ENCODE data around the gene CDC42EP1.
A peak's percentile ranks its signal among the peaks of the same experiment; 100 is the strongest.
"Not testable (repeated sequence)": the region's sequence is repeated elsewhere in the genome, so short reads cannot be mapped to it uniquely, and the experiment has no call there.

CDC42EP1 gene

GRCh38 chr22:37535159-37535558, 25.1 kb upstream of the CDC42EP1 start:
- Histone ChIP-seq H3K27me3 (ENCODE audit: insufficient read depth, low read length, poor library complexity, severe bottlenecking) (no peaks in the 10 kb centered on the region), H3K9me3 (ENCODE audit: insufficient read depth, low read depth, low read length) (no peaks in the 10 kb centered on the region), H3K4me2 (ENCODE audit: low read depth, low read length, poor library complexity, severe bottlenecking) (no peak overlapping the region), H4K20me1 (ENCODE audit: insufficient read depth, low read length, poor library complexity, severe bottlenecking) (no peaks in the 10 kb centered on the region), H3K4me1 (ENCODE audit: insufficient read depth, low read length, poor library complexity, severe bottlenecking) (peaks cover 7% of the 10 kb centered on the region), H3K79me2 (ENCODE audit: insufficient read depth, low read length) (no peaks in the 10 kb centered on the region), H3K9ac (ENCODE audit: low read depth, low read length, poor library complexity, severe bottlenecking) (no peak overlapping the region), H3K36me3 (ENCODE audit: insufficient read depth, low read length) (no peaks in the 10 kb centered on the region), H3F3A (ENCODE audit: low read depth) (no peaks in the 10 kb centered on the region), H3K9me2 (replicated peaks; ENCODE audit: low read depth, low read length) (no peaks in the 10 kb centered on the region), H2AFZ (ENCODE audit: low read length) (no peak overlapping the region), H3K4me3 (ENCODE audit: low read length, poor library complexity, severe bottlenecking) (no peak overlapping the region)
- TF ChIP-seq CTCF (conservative IDR thresholded peaks at IDR 0.05; ENCODE audit: low read length) (no peak), EZH2phosphoT487 (IDR thresholded peaks at IDR 0.05; ENCODE audit: borderline replicate concordance) (no peak)

- H3K4me3 ChIP-seq (ENCODE audit: low read length, poor library complexity, severe bottlenecking) = no peak overlapping the region
- H3K27me3 ChIP-seq (ENCODE audit: insufficient read depth, low read length, poor library complexity, severe bottlenecking) = no peaks in the 10 kb centered on the region
- H3K9me2 ChIP-seq (replicated peaks; ENCODE audit: low read depth, low read length) = no peaks in the 10 kb centered on the region
- H2AFZ ChIP-seq (ENCODE audit: low read length) = no peak overlapping the region
- H3K36me3 ChIP-seq (ENCODE audit: insufficient read depth, low read length) = no peaks in the 10 kb centered on the region
- no peaks in the 10 kb centered on the region for H4K20me1 ChIP-seq (ENCODE audit: insufficient read depth, low read length, poor library complexity, severe bottlenecking)
- no peaks in the 10 kb centered on the region for H3K79me2 ChIP-seq (ENCODE audit: insufficient read depth, low read length)
- H3K9ac ChIP-seq (ENCODE audit: low read depth, low read length, poor library complexity, severe bottlenecking) = no peak overlapping the region
- TF ChIP-seq EZH2phosphoT487 (IDR thresholded peaks at IDR 0.05; ENCODE audit: borderline replicate concordance) (no peak), CTCF (conservative IDR thresholded peaks at IDR 0.05; ENCODE audit: low read length) (peak; percentile 95)
- H3K4me1 ChIP-seq (ENCODE audit: insufficient read depth, low read length, poor library complexity, severe bottlenecking) = peaks cover 19% of the 10 kb centered on the region
- no peaks in the 10 kb centered on the region for H3K9me3 ChIP-seq (ENCODE audit: insufficient read depth, low read depth, low read length)
- H3K4me2 ChIP-seq (ENCODE audit: low read depth, low read length, poor library complexity, severe bottlenecking) = peak overlapping the region; percentile 48
- H3F3A ChIP-seq (ENCODE audit: low read depth) = no peaks in the 10 kb centered on the region
These were observed 21.5 kb upstream of the CDC42EP1 start for GRCh38 chr22:37538590-37539357.

GRCh38 chr22:37539790-37540189, 20.5 kb upstream of the CDC42EP1 start:
- not testable (repeated sequence) for H4K20me1 ChIP-seq (ENCODE audit: insufficient read depth, low read length, poor library complexity, severe bottlenecking); H3K79me2 ChIP-seq (ENCODE audit: insufficient read depth, low read length); H3K9me3 ChIP-seq (ENCODE audit: insufficient read depth, low read depth, low read length); H3K27me3 ChIP-seq (ENCODE audit: insufficient read depth, low read length, poor library complexity, severe bottlenecking); H3K4me2 ChIP-seq (ENCODE audit: low read depth, low read length, poor library complexity, severe bottlenecking); H3K36me3 ChIP-seq (ENCODE audit: insufficient read depth, low read length); H2AFZ ChIP-seq (ENCODE audit: low read length); H3K9me2 ChIP-seq (replicated peaks; ENCODE audit: low read depth, low read length); H3F3A ChIP-seq (ENCODE audit: low read depth); H3K9ac ChIP-seq (ENCODE audit: low read depth, low read length, poor library complexity, severe bottlenecking); H3K4me3 ChIP-seq (ENCODE audit: low read length, poor library complexity, severe bottlenecking)
- peaks cover 19% of the 10 kb centered on the region for H3K4me1 ChIP-seq (ENCODE audit: insufficient read depth, low read length, poor library complexity, severe bottlenecking)

GRCh38 chr22:37542416-37542815, 17.9 kb upstream of the CDC42EP1 start:
- H2AFZ ChIP-seq (ENCODE audit: low read length); H3F3A ChIP-seq (ENCODE audit: low read depth); H3K4me3 ChIP-seq (ENCODE audit: low read length, poor library complexity, severe bottlenecking); H3K36me3 ChIP-seq (ENCODE audit: insufficient read depth, low read length); H3K9me3 ChIP-seq (ENCODE audit: insufficient read depth, low read depth, low read length); H3K27me3 ChIP-seq (ENCODE audit: insufficient read depth, low read length, poor library complexity, severe bottlenecking); H3K9ac ChIP-seq (ENCODE audit: low read depth, low read length, poor library complexity, severe bottlenecking); H3K9me2 ChIP-seq (replicated peaks; ENCODE audit: low read depth, low read length); H4K20me1 ChIP-seq (ENCODE audit: insufficient read depth, low read length, poor library complexity, severe bottlenecking); H3K79me2 ChIP-seq (ENCODE audit: insufficient read depth, low read length): not testable (repeated sequence)
- H3K4me2 ChIP-seq (ENCODE audit: low read depth, low read length, poor library complexity, severe bottlenecking) = peak overlapping the region; percentile 61
- peaks cover 19% of the 10 kb centered on the region for H3K4me1 ChIP-seq (ENCODE audit: insufficient read depth, low read length, poor library complexity, severe bottlenecking)
